Caki2 (cell line): ENCODE measurements around the gene CDC14A. TPM values are rescaled to one million over a fixed set of nuclear protein-coding genes. Genes with fewer than 3 reads are reported as not detected.

Source experiments
- DNase-seq: peaks from one replicate; pipeline ENCODE4 v3.0.0-alpha.2; 2015; ENCODE audit warnings: low read depth
- in situ Hi-C: cut with HindIII; loops from 2 replicates; pipeline ENCODE4 v1.10.0; 2016; ENCODE audit warnings: low sequenced_read_pairs, low pct_unique_long_range_greater_than_20kb, mixed read lengths
- total RNA-seq: library from RNA; depleted of rRNA; stranded (reverse); fragments of >200 nt; shearing (Covaris generic); gene quantifications from 2 replicates; pipeline ENCODE4 v1.2.3, GENCODE V29; 2014; ENCODE audit warnings: low replicate concordance

CDC14A gene
- total RNA-seq, 1 experiment from 2014 or later, result 5.1 TPM

- no peak for DNase-seq
- in situ Hi-C loops, result no loop called here
Observed at GRCh38 chr1:100497796-100498195, 145.5 kb downstream of the CDC14A start.

GRCh38 chr1:100499194-100499811, 147.0 kb downstream of the CDC14A start:
- in situ Hi-C loops, result no loop called here
- no peak for DNase-seq

DNA sequence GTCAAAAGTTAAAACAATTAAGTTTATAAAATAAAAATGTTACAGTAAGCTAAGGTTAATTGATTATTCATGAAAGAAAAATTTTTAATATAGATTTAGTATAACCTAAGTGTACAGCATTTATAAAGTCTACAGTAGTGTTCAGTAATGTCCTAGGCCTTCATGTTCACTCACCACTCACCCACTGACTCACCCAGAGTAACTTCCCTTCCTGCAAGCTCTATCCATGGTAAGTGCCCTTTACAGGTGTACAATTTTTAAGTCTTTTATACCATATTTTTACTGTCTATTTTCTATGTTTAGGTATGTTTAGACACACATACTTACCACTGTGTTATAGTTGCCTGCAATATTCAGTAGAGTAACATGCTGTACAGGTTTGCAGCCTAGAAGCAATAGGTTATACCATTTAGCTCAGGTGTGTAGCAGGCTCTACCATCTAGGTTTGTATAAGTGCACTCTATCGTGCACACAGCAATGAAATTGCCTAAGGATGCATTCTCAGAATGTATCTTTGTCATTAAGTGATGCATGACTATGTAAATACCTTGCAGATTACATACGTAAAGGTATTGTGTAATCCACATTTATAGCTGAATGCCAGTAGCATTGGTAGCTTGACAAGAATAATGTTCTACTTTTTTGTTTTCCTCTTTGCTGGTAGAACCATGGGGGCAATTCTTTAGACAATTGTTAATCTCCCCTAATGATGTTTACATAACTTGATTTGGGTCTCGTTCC, 149.9 kb downstream of the CDC14A start:
- in situ Hi-C loops, result no loop called here
- DNase-seq, result no peak

- in situ Hi-C loops, result no loop called here
- DNase-seq, result no peak
Observed at GRCh38 chr1:100506217-100506616, 153.9 kb downstream of the CDC14A start.

DNA sequence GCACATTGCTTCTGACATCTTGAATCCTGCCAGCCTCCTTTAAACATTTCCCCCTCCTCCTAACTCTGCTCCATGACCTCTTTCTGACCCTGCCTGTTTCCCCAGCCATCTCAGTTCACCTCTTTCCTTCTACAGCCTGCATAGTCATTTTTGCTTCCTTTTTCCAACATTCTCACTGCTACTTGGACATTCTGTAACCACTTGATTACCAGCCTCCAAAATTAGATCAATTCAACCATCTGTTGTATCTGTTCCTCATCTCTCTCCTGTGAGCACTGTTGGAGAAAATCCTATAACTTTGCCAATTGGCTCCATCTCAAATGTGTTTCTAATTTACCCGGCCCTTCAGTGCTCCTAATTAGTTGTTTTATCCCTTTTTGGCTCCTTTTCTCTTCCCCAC, 158.1 kb downstream of the CDC14A start:
- in situ Hi-C loops, result no loop called here

DNA sequence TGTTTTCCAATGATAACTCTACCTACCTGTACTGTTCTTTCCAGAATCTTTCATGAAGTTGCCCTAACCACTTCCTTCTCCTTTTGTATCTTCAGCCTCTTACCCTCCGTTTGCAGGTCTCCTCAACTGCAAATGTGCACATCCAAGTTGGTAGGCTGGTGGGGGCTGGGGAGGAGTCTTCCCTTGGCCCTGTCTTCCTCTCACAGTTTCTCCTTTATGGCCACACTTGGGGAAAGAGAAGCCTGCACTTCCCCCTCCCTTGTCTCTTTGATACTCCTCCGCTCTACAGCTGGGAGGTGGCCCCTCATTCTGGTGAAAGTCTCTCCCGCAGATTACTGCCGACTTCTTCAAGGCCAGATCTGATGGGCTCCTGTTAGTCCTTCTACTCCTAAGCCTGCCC, 158.8 kb downstream of the CDC14A start:
- no peak for DNase-seq
- in situ Hi-C loops, result no loop called here

More for the DNA sequence above, 158.1 kb downstream of the CDC14A start:
- DNase-seq, result no peak

DNA sequence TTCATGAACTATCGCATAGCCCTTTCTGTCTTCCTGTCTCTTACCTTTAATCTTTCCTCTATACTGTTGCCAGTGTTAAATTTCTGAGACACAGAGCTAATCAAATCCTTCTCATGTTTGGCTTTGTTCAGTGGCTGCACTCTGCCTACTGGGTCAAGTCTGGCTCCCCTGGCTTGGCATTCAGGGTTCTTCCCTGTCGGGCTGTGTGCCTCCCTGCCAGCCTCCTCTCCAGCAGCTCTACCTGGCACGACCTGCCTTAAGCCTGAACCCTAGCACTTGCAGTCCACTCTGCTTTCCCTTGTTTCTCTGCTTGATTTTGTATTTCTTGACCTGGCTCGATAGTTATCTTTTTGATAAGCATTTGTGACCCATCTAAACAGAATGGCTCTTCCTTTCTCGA, 159.5 kb downstream of the CDC14A start:
- DNase-seq, result no peak
- in situ Hi-C loops, result no loop called here

GRCh38 chr1:100512803-100513352, 160.6 kb downstream of the CDC14A start:
- in situ Hi-C loops, result no loop called here
- DNase-seq, result no peak

GRCh38 chr1:100516857-100517256, 164.6 kb downstream of the CDC14A start:
- DNase-seq, result no peak
- in situ Hi-C loops, result no loop called here

- DNase-seq, result no peak
- in situ Hi-C loops, result no loop called here
Observed at GRCh38 chr1:100517515-100517914, 165.2 kb downstream of the CDC14A start.

DNA sequence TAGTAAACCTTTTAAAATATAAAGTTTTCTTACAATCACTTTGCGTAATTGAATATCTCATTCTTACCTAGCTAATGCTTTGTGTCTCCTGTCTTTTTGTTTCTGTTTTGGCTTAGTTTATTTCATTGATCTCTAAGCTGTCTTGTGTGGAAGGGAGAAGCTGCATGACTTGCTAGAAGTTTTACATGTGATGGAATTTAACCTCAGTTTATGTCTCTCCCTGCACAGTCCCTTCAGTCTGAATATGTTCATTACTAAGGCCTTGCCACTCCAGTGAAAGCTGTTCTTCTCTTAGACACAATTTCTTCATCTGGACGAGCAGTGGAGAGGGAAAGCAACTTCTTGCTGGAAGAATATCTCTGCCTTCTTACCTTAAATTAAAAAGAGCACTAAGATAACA, 165.7 kb downstream of the CDC14A start:
- in situ Hi-C loops, result no loop called here
- no peak for DNase-seq

DNA sequence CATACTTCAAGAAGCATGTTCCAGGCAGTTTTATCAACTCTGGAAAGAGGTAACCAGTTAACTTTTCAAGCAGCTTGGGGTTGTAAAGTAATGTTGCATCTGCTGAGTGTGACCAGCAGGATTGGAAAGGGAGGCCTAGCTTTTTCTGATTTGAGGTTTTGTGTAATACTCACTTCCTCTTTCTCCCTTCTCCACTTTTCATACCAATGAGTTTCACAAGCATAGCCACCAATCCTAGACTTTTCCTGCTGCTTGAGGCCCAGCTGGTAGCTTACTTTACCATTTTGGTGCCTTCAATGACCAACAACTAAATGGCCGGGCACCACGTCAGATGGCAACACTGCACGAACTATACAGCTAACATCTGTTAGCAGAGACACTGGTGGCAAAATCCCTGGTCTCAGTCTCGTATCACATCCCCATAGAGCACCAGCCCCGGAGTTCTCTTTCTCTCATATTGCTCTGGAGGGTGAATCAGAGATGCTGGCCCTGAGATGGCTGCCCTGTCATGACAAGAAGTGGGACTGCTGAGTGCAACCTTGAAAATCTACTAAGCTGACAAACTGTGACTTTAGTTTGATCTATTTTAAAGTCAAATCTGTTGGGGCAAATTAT, 170.8 kb downstream of the CDC14A start:
- in situ Hi-C loops, result no loop called here
- DNase-seq, result no peak

- in situ Hi-C loops, result no loop called here
- DNase-seq, result no peak
Observed at GRCh38 chr1:100524355-100524754, 172.0 kb downstream of the CDC14A start.

- in situ Hi-C loops, result no loop called here
Observed at GRCh38 chr1:100526894-100527293, 174.6 kb downstream of the CDC14A start.

GRCh38 chr1:100528871-100529270, 176.6 kb downstream of the CDC14A start:
- in situ Hi-C loops, result no loop called here
- no peak for DNase-seq

More at GRCh38 chr1:100526894-100527293, 174.6 kb downstream of the CDC14A start:
- no peak for DNase-seq

- in situ Hi-C loops, result no loop called here
- DNase-seq, result no peak
Observed at GRCh38 chr1:100530141-100530540, 177.8 kb downstream of the CDC14A start.

DNA sequence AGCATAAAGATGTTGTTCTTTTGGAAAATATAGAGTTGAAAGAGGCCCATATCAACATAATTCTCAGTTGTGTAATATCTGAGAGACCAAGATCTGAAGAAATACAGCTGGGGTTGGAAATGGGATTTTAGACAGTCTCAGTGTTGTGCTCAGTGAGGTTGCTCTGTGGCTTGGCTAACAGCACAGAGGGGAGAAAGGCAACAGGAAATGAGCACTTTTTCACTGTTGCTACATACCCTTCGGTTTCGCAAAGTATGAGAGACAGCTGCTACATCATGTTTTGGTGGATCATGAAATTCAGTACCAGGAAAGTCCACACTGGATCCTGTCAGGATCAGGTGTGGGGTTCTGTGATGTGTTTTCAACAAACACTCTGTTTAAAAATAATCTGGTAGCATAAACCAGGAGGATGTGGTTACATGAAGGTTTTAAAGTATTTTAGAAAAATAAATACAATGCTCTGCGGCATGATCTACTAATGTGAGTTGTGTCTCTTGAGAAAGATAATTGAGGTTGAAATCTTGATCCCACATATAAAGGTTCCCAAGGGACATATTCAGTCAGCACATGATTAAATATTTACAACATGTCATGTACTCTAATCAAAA, 178.7 kb downstream of the CDC14A start:
- DNase-seq, result no peak
- in situ Hi-C loops, result no loop called here

DNA sequence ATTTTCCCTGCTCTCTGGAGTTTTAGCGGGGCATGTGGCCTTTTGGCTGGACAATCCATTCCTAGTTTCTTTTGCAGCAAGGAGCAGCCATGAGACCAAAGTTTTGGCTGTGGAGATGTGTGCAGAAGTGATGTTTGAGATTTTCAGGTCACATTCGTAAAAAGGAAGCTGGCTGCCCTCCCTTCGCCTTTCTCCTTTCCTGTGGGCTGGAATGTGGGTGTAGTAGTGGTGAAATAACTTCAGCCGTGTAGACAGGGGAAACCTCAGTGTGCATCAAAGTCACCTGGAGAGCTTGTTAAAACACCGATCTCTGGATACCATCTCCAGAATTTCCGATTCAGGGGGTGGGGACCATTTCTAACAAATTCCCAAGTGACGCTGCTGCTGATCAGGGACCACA, 180.3 kb downstream of the CDC14A start:
- in situ Hi-C loops, result no loop called here
- DNase-seq, result no peak

GRCh38 chr1:100535264-100535663, 183.0 kb downstream of the CDC14A start:
- DNase-seq, result no peak
- in situ Hi-C loops, result no loop called here
